DOHH2 (cell line): ENCODE measurements around the gene CHKB.

Source experiments
- CTCF ChIP-seq: fragments of 200-600 bp; sonication (generic); IDR thresholded peaks from one replicate; pipeline ENCODE4 v1.5.1; 2014; ENCODE audit warnings: antibody characterized with exemption, mild to moderate bottlenecking, low read depth, low read length; ENCODE audit not compliant: poor library complexity, severe bottlenecking
- EZH2phosphoT487 ChIP-seq: fragments of 200-600 bp; sonication (generic); IDR thresholded peaks from 2 replicates; pipeline ENCODE4 v1.6.1; 2017; ENCODE audit warnings: borderline replicate concordance, mild to moderate bottlenecking, antibody characterized with exemption, low read length, moderate library complexity, mixed read lengths

GRCh38 chr22:50621356-50621880 lies 38.8 kb upstream of the CHKB start:
- TF ChIP-seq CTCF: no peak
- no peak for TF ChIP-seq EZH2phosphoT487
